Inflammatory macrophage treated with lipopolysaccharide for 1 hour (primary cell): ENCODE results near the gene ASIC4.

Experiments
- DNase-seq, 2 donors: peaks; one replicate each; pipeline ENCODE4 v3.0.0-alpha.2; 2020 to 2022

ASIC4 gene

GRCh38 chr2:219498280-219499057 is 15.8 kb upstream of the ASIC4 start, which contains the start of gene GMPPA:
GMPPA (plus strand) TSS chr2:219498891; CDS start chr2:219499976, 1,085 bp downstream.
- peak; percentile 96 to 99 for DNase-seq

GRCh38 chr2:219499058-219499307 is 15.3 kb upstream of the ASIC4 start:
- DNase-seq: no peak

- DNase-seq: no peak
These were observed 14.7 kb upstream of the ASIC4 start for GRCh38 chr2:219499555-219499954.

GRCh38 chr2:219500135-219500534 is 14.1 kb upstream of the ASIC4 start:
- no peak for DNase-seq

GRCh38 chr2:219501849-219502248 is 12.4 kb upstream of the ASIC4 start:
- DNase-seq: no peak

GRCh38 chr2:219502618-219503017 is 11.7 kb upstream of the ASIC4 start:
- no peak for DNase-seq

GRCh38 chr2:219505585-219505984 is 8.7 kb upstream of the ASIC4 start:
- no peak for DNase-seq

GRCh38 chr2:219506153-219506801 is 8.0 kb upstream of the ASIC4 start:
- DNase-seq: no peak

GRCh38 chr2:219506802-219507526 is 7.3 kb upstream of the ASIC4 start:
- no peak for DNase-seq

- no peak for DNase-seq
These were observed 6.5 kb upstream of the ASIC4 start for GRCh38 chr2:219507581-219508443.

GRCh38 chr2:219508444-219508734 is 5.9 kb upstream of the ASIC4 start:
- no peak for DNase-seq

- no peak for DNase-seq
These were observed 5.1 kb upstream of the ASIC4 start for GRCh38 chr2:219508971-219509779.

- DNase-seq: peak; percentile 23 to 43
These were observed 4.3 kb upstream of the ASIC4 start for GRCh38 chr2:219509780-219510511.

- DNase-seq: no peak
These were observed 3.7 kb upstream of the ASIC4 start for GRCh38 chr2:219510512-219511135.

- DNase-seq: no peak
These were observed 2.5 kb upstream of the ASIC4 start for GRCh38 chr2:219511547-219512325.

- DNase-seq: no peak
These were observed 1.6 kb upstream of the ASIC4 start for GRCh38 chr2:219512524-219513216.

- DNase-seq: no peak
These were observed 495 bp upstream of the ASIC4 start for GRCh38 chr2:219513787-219514186.

- no peak for DNase-seq
These were observed 554 bp downstream of the ASIC4 start for GRCh38 chr2:219514836-219515235.

- DNase-seq: no peak
These were observed 1.8 kb downstream of the ASIC4 start for GRCh38 chr2:219515874-219516629.
